Breast epithelium (tissue), 4 donors: ENCODE measurements around the gene SEMA3C. TPM values are rescaled to one million over a fixed set of nuclear protein-coding genes. Genes with fewer than 3 reads are reported as not detected.

ENCODE experiments used
- DNase-seq, 2 donors: peaks; one replicate each; pipeline ENCODE4 v3.0.0-alpha.2; 2019; ENCODE audit warnings: low spot score in 2 of 2
- H3K27ac ChIP-seq, 2 donors: fragments of 200-600 bp; sonication (generic) in 1 of 2; one replicate each; pipeline ENCODE4 v1.5.1; 2016 to 2019; ENCODE audit warnings: mild to moderate bottlenecking in 1 of 2
- H3K27me3 ChIP-seq, 2 donors: fragments of 200-600 bp; sonication (generic) in 1 of 2; one replicate each; pipeline versions ENCODE4 v1.5.1 to v1.6.0; 2017 to 2019; ENCODE audit warnings: control low read depth in 1 of 2, mild to moderate bottlenecking in 1 of 2
- H3K36me3 ChIP-seq: fragments of 200-600 bp; one replicate; pipeline ENCODE4 v1.5.1; 2019
- H3K4me1 ChIP-seq, 2 donors: fragments of 200-600 bp; sonication (generic); one replicate each; pipeline ENCODE4 v1.5.1; 2016 to 2019; ENCODE audit warnings: control low read depth in 1 of 2
- H3K4me3 ChIP-seq, 3 donors: fragments of 200-600 bp; sonication (generic); 1 replicate in 2 of 3; 2 replicates in 1 of 3; pipeline ENCODE4 v1.5.1; 2016 to 2019; ENCODE audit warnings: mild to moderate bottlenecking in 3 of 3, moderate library complexity in 2 of 3
- H3K9me3 ChIP-seq, 2 donors: fragments of 200-600 bp; sonication (generic) in 1 of 2; one replicate each; pipeline ENCODE4 v1.5.1; 2016 to 2019; ENCODE audit warnings: control low read depth in 1 of 2
- CTCF ChIP-seq, 3 donors: fragments of 450-650 bp; IDR thresholded peaks; one replicate each; pipeline ENCODE4 v1.5.1; 2016 to 2017; ENCODE audit warnings: antibody characterized with exemption in 3 of 3, mild to moderate bottlenecking in 3 of 3, moderate library complexity in 3 of 3
- POLR2A ChIP-seq: fragments of 450-650 bp; IDR thresholded peaks from one replicate; pipeline ENCODE4 v1.6.1; 2016; ENCODE audit warnings: antibody characterized with exemption, mild to moderate bottlenecking, moderate library complexity
- POLR2AphosphoS5 ChIP-seq, 3 donors: sonication (generic); formaldehyde crosslinking; IDR thresholded peaks; one replicate each; pipeline ENCODE4 v1.6.1; 2017; ENCODE audit warnings: antibody characterized with exemption in 3 of 3
- intact Hi-C: fragments of 100-400 bp; cut with DNase I; formaldehyde crosslinking; loops from one replicate; pipeline ENCODE4 v1.15.1; 2023; ENCODE audit warnings: low total_unique reads
- total RNA-seq, 3 donors: library from RNA; depleted of rRNA; stranded (reverse); fragments of >200 nt; gene quantifications; one replicate each; pipeline ENCODE4 v1.1.0, GENCODE V29; 2016

The SEMA3C gene
- total RNA-seq, 3 donors from 2014 or later: 67.5 to 157 (median 108) TPM

GRCh38 chr7:80858141-80858903 lies 60.5 kb downstream of the SEMA3C start:
- no peak for TF ChIP-seq CTCF (IDR thresholded peaks at IDR 0.05)
- no peak for TF ChIP-seq POLR2A
- no peak for TF ChIP-seq POLR2AphosphoS5 (IDR thresholded peaks at IDR 0.05)
- peak overlapping the region; percentile 62 to 75 for H3K27ac ChIP-seq
- no peak overlapping the region for H3K4me3 ChIP-seq
- no peaks in the 10 kb centered on the region for H3K9me3 ChIP-seq
- intact Hi-C loops: no loop called here
- DNase-seq: no peak
- H3K27me3 ChIP-seq: no peaks in the 10 kb centered on the region
- no peaks in the 10 kb centered on the region for H3K4me1 ChIP-seq
- H3K36me3 ChIP-seq: no peaks in the 10 kb centered on the region

GRCh38 chr7:80856769-80857168 lies 62.1 kb downstream of the SEMA3C start:
- no peaks in the 10 kb centered on the region for H3K36me3 ChIP-seq
- TF ChIP-seq POLR2A: no peak
- no peaks in the 10 kb centered on the region for H3K4me1 ChIP-seq
- H3K27ac ChIP-seq: peak overlapping the region; percentile 20 to 64
- intact Hi-C loops: no loop called here
- H3K27me3 ChIP-seq: no peaks in the 10 kb centered on the region
- H3K4me3 ChIP-seq: no peak overlapping the region
- no peaks in the 10 kb centered on the region for H3K9me3 ChIP-seq
- DNase-seq: no peak

- Histone ChIP-seq H3K4me3 (no peak overlapping the region), H3K9me3 (no peaks in the 10 kb centered on the region), H3K27ac (peak overlapping the region in 1 of 2 donors; percentile 12), H3K4me1 (no peaks in the 10 kb centered on the region), H3K36me3 (no peaks in the 10 kb centered on the region), H3K27me3 (no peaks in the 10 kb centered on the region)
- intact Hi-C loops: no loop called here
- no peak for TF ChIP-seq POLR2AphosphoS5 (IDR thresholded peaks at IDR 0.05)
- no peak for TF ChIP-seq POLR2A
- TF ChIP-seq CTCF (IDR thresholded peaks at IDR 0.05): no peak
- DNase-seq: no peak
These were observed 66.9 kb downstream of the SEMA3C start for GRCh38 chr7:80851896-80852476.

GRCh38 chr7:80848841-80849240 lies 70.0 kb downstream of the SEMA3C start:
- Histone ChIP-seq H3K4me3 (no peak overlapping the region), H3K9me3 (no peaks in the 10 kb centered on the region), H3K27me3 (no peaks in the 10 kb centered on the region), H3K36me3 (no peaks in the 10 kb centered on the region), H3K4me1 (peaks cover 0 to 2% of the 10 kb centered on the region in 2 donors), H3K27ac (no peak overlapping the region)
- no peak for DNase-seq
- intact Hi-C loops: no loop called here
- TF ChIP-seq CTCF (IDR thresholded peaks at IDR 0.05) (no peak), POLR2A (no peak), POLR2AphosphoS5 (IDR thresholded peaks at IDR 0.05) (no peak)

GRCh38 chr7:80847895-80848294 lies 71.0 kb downstream of the SEMA3C start:
- TF ChIP-seq POLR2AphosphoS5 (IDR thresholded peaks at IDR 0.05) (no peak), CTCF (IDR thresholded peaks at IDR 0.05) (no peak), POLR2A (no peak)
- intact Hi-C loops: no loop called here
- no peak for DNase-seq
- Histone ChIP-seq H3K27me3 (no peaks in the 10 kb centered on the region), H3K9me3 (no peaks in the 10 kb centered on the region), H3K36me3 (no peaks in the 10 kb centered on the region), H3K27ac (peak overlapping the region in 1 of 2 donors; percentile 23), H3K4me1 (peaks cover 0 to 10% of the 10 kb centered on the region in 2 donors), H3K4me3 (no peak overlapping the region)
